K562 (cell line): ENCODE data around the gene SRRM4. TPM values are rescaled to one million over a fixed set of nuclear protein-coding genes. Genes with fewer than 3 reads are reported as not detected.

Source experiments
- ATAC-seq: fragments of 200-7000 bp; cut with Tn5 transposase; 3 replicates; pipeline ENCODE4 v1.9.1; 2020; ENCODE audit warnings: moderate library complexity
- BruUV-seq: library from RNA; stranded (reverse); fragments of 400-500 nt; replicated peaks from 2 replicates; lab custom pipeline; 2021; lab: Mats Ljungman, UMichigan
- CTCF ChIA-PET: fragments of 300-600 bp; formaldehyde crosslinking; extraction: SDS; loops from one replicate; lab custom pipeline; 2021; ENCODE audit warnings: low intra/inter-chr PET ratio; lab: Yijun Ruan, JAX
- POLR2A ChIA-PET: fragments of 300-600, 350-650 bp; sonication (Branson Sonifier 250); formaldehyde crosslinking; extraction: SDS; loops from one replicate; lab custom pipeline; 2021; ENCODE audit warnings: antibody characterized with exemption, inconsistent platforms; lab: Yijun Ruan, JAX
- DNase-seq, 4 experiments: peaks; one replicate each; pipeline versions ENCODE4 v3.0.0 to v3.0.0-alpha.2; 2011 to 2018; ENCODE audit warnings: low spot score in 3 of 4, mixed read lengths in 3 of 4; ENCODE audit errors: extremely low read depth in 1 of 4
- FAIRE-seq: peaks from 2 replicates; lab custom pipeline; 2011; peaks lifted over from hg19 to GRCh38; lab: Jason Lieb, UNC
- H2AFZ ChIP-seq: 2 replicates; pipeline ENCODE4 v1.6.0; 2011; ENCODE audit warnings: low read depth, low read length, control low read depth, inconsistent platforms
- H3K27ac ChIP-seq: fragments of 200-600 bp; 3 replicates; pipeline ENCODE4 v1.8.0; 2011; ENCODE audit warnings: low read depth, mild to moderate bottlenecking, control low read depth, inconsistent platforms, low read length, moderate library complexity, mixed read lengths; ENCODE audit errors: extremely low read depth
- H3K27me3 ChIP-seq, 2 experiments: fragments of 300-600 bp in 1 of 2; 2 replicates in 1 of 2; 3 replicates in 1 of 2; pipeline versions ENCODE4 v1.6.0 to v1.8.0; 2011; ENCODE audit warnings: inconsistent platforms in 2 of 2, low read length in 2 of 2, mild to moderate bottlenecking in 1 of 2, mixed read lengths in 1 of 2, moderate library complexity in 1 of 2; ENCODE audit not compliant: control insufficient read depth in 2 of 2, insufficient read depth in 2 of 2
- H3K36me3 ChIP-seq: fragments of 300-600 bp; 3 replicates; pipeline ENCODE4 v1.8.0; 2011; ENCODE audit warnings: mild to moderate bottlenecking, low read length, inconsistent platforms; ENCODE audit not compliant: control insufficient read depth, insufficient read depth
- H3K4me1 ChIP-seq, 2 experiments: fragments of 200-600 bp in 1 of 2; replicated peaks in 1 of 2; 2 replicates in 1 of 2; 3 replicates in 1 of 2; pipeline versions ENCODE4 v1.5.1 to v1.8.0; 2011; ENCODE audit warnings: inconsistent platforms in 2 of 2, low read length in 2 of 2, mild to moderate bottlenecking in 1 of 2, mixed read lengths in 1 of 2, moderate library complexity in 1 of 2; ENCODE audit not compliant: control insufficient read depth in 2 of 2, insufficient read depth in 2 of 2
- H3K4me2 ChIP-seq: 2 replicates; pipeline ENCODE4 v1.6.1; 2011; ENCODE audit warnings: low read length, control low read depth, inconsistent platforms, mixed read lengths; ENCODE audit not compliant: insufficient read depth
- H3K4me3 ChIP-seq: fragments of 200-600 bp; sonication (generic), shearing (Covaris generic); 2 replicates; pipeline ENCODE4 v1.5.1; 2016; ENCODE audit warnings: control low read depth, inconsistent platforms
- H3K79me2 ChIP-seq: fragments of 200-600 bp; 3 replicates; pipeline ENCODE4 v1.8.0; 2011; ENCODE audit warnings: low read length, inconsistent platforms; ENCODE audit not compliant: control insufficient read depth, insufficient read depth
- H3K9ac ChIP-seq, 2 experiments: 2 replicates each; pipeline versions ENCODE4 v1.6.0 to v1.6.1; 2011; ENCODE audit warnings: low read depth in 2 of 2, low read length in 2 of 2, control low read depth in 1 of 2, inconsistent platforms in 1 of 2, mild to moderate bottlenecking in 1 of 2, mixed read lengths in 1 of 2; ENCODE audit not compliant: insufficient read depth in 1 of 2
- H3K9me1 ChIP-seq: one replicate; pipeline ENCODE4 v1.6.0; 2011; ENCODE audit warnings: inconsistent platforms, mild to moderate bottlenecking, low read length, moderate library complexity; ENCODE audit not compliant: control insufficient read depth, insufficient read depth
- H3K9me3 ChIP-seq: replicated peaks from 2 replicates; pipeline ENCODE4 v1.5.1; 2011; ENCODE audit warnings: low read depth, low read length, inconsistent platforms; ENCODE audit not compliant: control insufficient read depth, insufficient read depth
- H4K20me1 ChIP-seq: replicated peaks from 2 replicates; pipeline ENCODE4 v1.6.1; 2011; ENCODE audit warnings: low read length, inconsistent platforms, mixed read lengths; ENCODE audit not compliant: control insufficient read depth, insufficient read depth
- FUS ChIP-seq: fragments of 200-400 bp; formaldehyde crosslinking; optimal IDR thresholded peaks from 2 replicates; pipeline ENCODE3; 2017; ENCODE audit warnings: low read depth, low read length
- ILK ChIP-seq: fragments of 450-650 bp; IDR thresholded peaks from 2 replicates; pipeline ENCODE4 v1.6.1; 2016; ENCODE audit warnings: missing genetic modification characterization, low read depth, mild to moderate bottlenecking, missing compliant biosample characterization, moderate library complexity, borderline replicate concordance
- NEUROD1 ChIP-seq: fragments of 150-350 bp; IDR thresholded peaks from 2 replicates; pipeline ENCODE4 v1.6.1; 2014; ENCODE audit warnings: borderline replicate concordance, low read length, low read depth; ENCODE audit not compliant: partially characterized antibody
- NR2C1 ChIP-seq, 2 experiments: fragments of 450-650 bp; IDR thresholded peaks; 2 replicates each; pipeline ENCODE4 v1.6.1; 2017; ENCODE audit warnings: mild to moderate bottlenecking in 2 of 2, antibody characterized with exemption in 1 of 2, inconsistent platforms in 1 of 2, missing compliant biosample characterization in 1 of 2, missing genetic modification characterization in 1 of 2
- ZNF12 ChIP-seq: sonication (generic); formaldehyde crosslinking; IDR thresholded peaks from 2 replicates; pipeline ENCODE4 v1.4.0; 2020; ENCODE audit warnings: mild to moderate bottlenecking, missing genetic modification reagents
- WGBS: fragments of 100-300 bp; shearing (Covaris generic); methylation state at CpG from one replicate; pipeline ENCODE4 v1.1.6; 2016; ENCODE audit warnings: low coverage, mixed read lengths; ENCODE audit not compliant: insufficient coverage; ENCODE audit errors: missing lambda C conversion rate; 5-methylcytosine and 5-hydroxymethylcytosine counted together
- in situ Hi-C: fragments of 300-500 bp; cut with MboI; formaldehyde crosslinking; loops from 4 replicates; pipeline ENCODE4 v1.15.0; 2018; ENCODE audit warnings: inconsistent platforms, mixed read lengths
- intact Hi-C: fragments of 100-400 bp; cut with micrococcal nuclease; formaldehyde crosslinking; loops from 2 replicates; pipeline ENCODE4 v1.14.2; 2022
- polyA plus RNA-seq, 8 experiments: library from polyadenylated mRNA; depleted of rRNA in 4 of 8; stranded (reverse) in 5 of 8; unstranded in 3 of 8; fragments of >200 nt; fragmentation: Nextera tagmentation in 2 of 8; fragmentation: Illumina TruSeq in 1 of 8; extraction: Ambion mirVana in 2 of 8; extraction: Trizol in 1 of 8; gene quantifications; 2 replicates each; pipeline versions ENCODE4 v1.2.1 to v1.2.3, GENCODE V29; 2011 to 2014; ENCODE audit warnings: inconsistent platforms in 1 of 8, missing spikeins in 1 of 8
- total RNA-seq, 7 experiments: library from RNA; depleted of rRNA in 6 of 7; stranded (reverse); fragments of >200 nt in 6 of 7; fragmentation: Illumina TruSeq in 2 of 7; extraction: Trizol in 2 of 7; gene quantifications; 2 replicates each; pipeline versions ENCODE4 v1.2.1 to v1.2.3, GENCODE V29; 2011 to 2021; ENCODE audit warnings: low replicate concordance in 1 of 7

Gene SRRM4
- total and polyA plus RNA-seq, 9 of the 15 experiments (the other 6 are each of a cell fraction or from before 2014, with no cell fraction given), result not detected

- TF ChIP-seq NEUROD1 (no peak), NR2C1 (IDR thresholded peaks at IDR 0.05) (no peak), NR2C1 (tag; IDR thresholded peaks at IDR 0.05) (no peak)
- TF ChIP-seq, all 486 proteins: peak for 0
Measured at GRCh38 chr12:119122751-119123150, 141.4 kb downstream of the SRRM4 start (continued).

DNA sequence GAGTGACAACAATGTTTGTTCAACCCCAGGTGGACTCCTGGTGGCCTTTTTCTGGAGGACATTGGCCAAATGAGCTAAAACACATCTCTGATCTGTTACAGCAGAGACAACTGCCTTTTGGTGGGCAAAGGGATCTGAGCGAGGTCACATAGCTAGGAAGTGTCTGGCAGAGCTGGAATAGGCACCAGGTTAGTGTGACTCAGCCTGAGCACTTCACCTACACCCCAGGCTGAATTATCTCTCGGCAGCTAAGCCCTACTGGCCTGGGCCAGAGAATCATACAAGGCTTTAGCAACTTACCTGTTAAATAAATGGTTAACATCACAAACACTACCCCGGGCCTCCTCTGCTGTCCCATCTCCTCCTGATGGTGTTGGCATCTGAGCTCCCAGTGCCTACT lies 147.2 kb downstream of the SRRM4 start:
- FAIRE-seq (no peak), DNase-seq (no peak)
- no peaks in the 10 kb centered on the region for H3K9me3 ChIP-seq
- 0% methylated on average over 3 of the region's 3 CpGs for WGBS
- no peak overlapping the region for H3K4me3 ChIP-seq
- H4K20me1 ChIP-seq, result 0 out of 2 replicates have a peak, but pooled peaks cover 3% of the 10 kb centered on the region
- H3K79me2 ChIP-seq, result no peaks in the 10 kb centered on the region
- TF ChIP-seq ZNF12 (CRISPR knock-in tag), result no peak
- TF ChIP-seq FUS, result no peak
- TF ChIP-seq ILK (tag), result no peak
- TF ChIP-seq, all 486 proteins: peak for 0
- peaks cover 0 to 10% of the 10 kb centered on the region in 2 experiments; a peak in 2 of 5 replicates for H3K27me3 ChIP-seq
- intact Hi-C loops, result no loop called here
- ATAC-seq, result no peak
- in situ Hi-C loops, result no loop called here
- no peak overlapping the region for H3K4me2 ChIP-seq
- H3K4me1 ChIP-seq, result no peaks in the 10 kb centered on the region
- peaks cover 3% of the 10 kb centered on the region for H3K9me1 ChIP-seq
- BruUV-seq, result no TSS peak
- H2AFZ ChIP-seq, result no peak overlapping the region
- POLR2A ChIA-PET, result interaction anchor here (0.6 kb wide), 1 partner anchor 25 kb away, joined by 3 read pairs; no protein-coding TSS in a partner anchor
- no peak overlapping the region for H3K9ac ChIP-seq
- H3K27ac ChIP-seq, result no peak overlapping the region
- CTCF ChIA-PET, result no interaction called here
- H3K36me3 ChIP-seq, result no peaks in the 10 kb centered on the region
